Retina (tissue), 1 donor: ENCODE data around the gene AGBL4.

Source experiments
- DNase-seq: peaks from one replicate; pipeline ENCODE4 v3.0.0-alpha.2; 2016

Gene AGBL4

GRCh38 chr1:48675251-48675650 is 1348.5 kb downstream of the AGBL4 start:
- no peak for DNase-seq

GRCh38 chr1:48674641-48675040 is 1349.1 kb downstream of the AGBL4 start:
- no peak for DNase-seq

- DNase-seq: no peak
These were observed 1350.2 kb downstream of the AGBL4 start for GRCh38 chr1:48673332-48674105.

GRCh38 chr1:48671578-48671977 is 1352.2 kb downstream of the AGBL4 start:
- DNase-seq: no peak

- DNase-seq: no peak
These were observed 1353.3 kb downstream of the AGBL4 start for GRCh38 chr1:48670234-48671020.

GRCh38 chr1:48668339-48668738 is 1355.4 kb downstream of the AGBL4 start:
- no peak for DNase-seq

GRCh38 chr1:48667782-48668181 is 1356.0 kb downstream of the AGBL4 start:
- DNase-seq: no peak

GRCh38 chr1:48665708-48666407 is 1357.9 kb downstream of the AGBL4 start:
- no peak for DNase-seq

- DNase-seq: no peak
These were observed 1361.9 kb downstream of the AGBL4 start for GRCh38 chr1:48661726-48662463.

GRCh38 chr1:48659801-48660200 is 1364.0 kb downstream of the AGBL4 start:
- DNase-seq: no peak

- DNase-seq: no peak
These were observed 1366.3 kb downstream of the AGBL4 start for GRCh38 chr1:48657413-48657812.

GRCh38 chr1:48654606-48655210 is 1369.0 kb downstream of the AGBL4 start:
- DNase-seq: peak; percentile 89

- DNase-seq: no peak
These were observed 1371.4 kb downstream of the AGBL4 start for GRCh38 chr1:48652334-48652733.

- DNase-seq: no peak
These were observed 1373.9 kb downstream of the AGBL4 start for GRCh38 chr1:48649880-48650279.

- no peak for DNase-seq
These were observed 1377.9 kb downstream of the AGBL4 start for GRCh38 chr1:48645883-48646282.

- DNase-seq: peak; percentile 56
These were observed 1378.7 kb downstream of the AGBL4 start for GRCh38 chr1:48644905-48645605.

- peak; percentile 53 for DNase-seq
These were observed 1379.4 kb downstream of the AGBL4 start for GRCh38 chr1:48644190-48644900.

- no peak for DNase-seq
These were observed 1380.6 kb downstream of the AGBL4 start for GRCh38 chr1:48643193-48643592.

- DNase-seq: no peak
These were observed 1382.8 kb downstream of the AGBL4 start for GRCh38 chr1:48640836-48641492.

- no peak for DNase-seq
These were observed 1393.9 kb downstream of the AGBL4 start for GRCh38 chr1:48629867-48630266.

GRCh38 chr1:48627486-48627885 is 1396.3 kb downstream of the AGBL4 start:
- no peak for DNase-seq
